Purkinje cell (primary cell): ENCODE data around the gene SORD. TPM values are rescaled to one million over a fixed set of nuclear protein-coding genes. Genes with fewer than 3 reads are reported as not detected.

ENCODE experiments used
- polyA plus RNA-seq: library from polyadenylated mRNA; unstranded; fragments of >200 nt; fragmentation: Nextera tagmentation; gene quantifications from 2 replicates; pipeline ENCODE4 v1.2.1, GENCODE V29; 2014

Gene SORD
- polyA plus RNA-seq, result 1.4 and 3.5 TPM in 2 replicates

DNA sequence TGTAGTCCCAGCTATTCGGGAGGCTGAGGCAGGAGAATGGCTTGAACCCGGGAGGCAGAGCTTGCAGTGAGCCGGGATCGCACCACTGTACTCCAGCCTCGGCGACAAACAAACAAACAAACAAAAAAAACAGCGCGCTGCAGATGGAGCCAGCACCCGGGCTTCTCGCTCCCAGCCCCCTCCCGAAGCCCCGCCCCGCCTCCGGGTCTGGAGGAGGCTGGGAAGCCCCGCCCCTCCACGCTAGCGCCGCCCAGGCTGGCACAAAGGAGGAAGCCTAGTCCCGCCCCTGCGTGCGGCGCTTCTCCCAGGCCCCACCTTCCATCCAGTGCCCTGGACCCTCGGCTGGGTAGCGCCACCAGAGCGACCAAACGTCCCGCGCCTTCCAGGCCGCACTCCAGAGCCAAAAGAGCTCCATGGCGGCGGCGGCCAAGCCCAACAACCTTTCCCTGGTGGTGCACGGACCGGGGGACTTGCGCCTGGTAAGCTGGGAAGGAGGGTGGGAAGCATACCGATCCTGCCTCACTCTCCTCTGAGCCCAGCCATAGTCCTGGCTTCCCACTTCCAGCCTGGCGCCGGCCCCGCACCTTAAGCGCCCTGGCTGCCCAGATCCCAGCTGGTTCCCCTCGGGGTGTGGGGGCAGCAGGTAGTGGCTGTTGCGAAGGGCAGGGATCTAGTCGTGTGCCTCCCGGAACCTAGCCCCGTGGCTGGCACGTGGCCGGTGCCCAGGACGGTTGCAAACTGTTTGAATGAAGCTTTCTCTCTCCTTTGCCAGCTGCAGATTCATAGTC is at the start of gene SORD:
TSS of gene SORD (plus strand) at position 325 of the 788 bp plus-strand sequence. CDS start at position 414, 89 bp downstream.

DNA sequence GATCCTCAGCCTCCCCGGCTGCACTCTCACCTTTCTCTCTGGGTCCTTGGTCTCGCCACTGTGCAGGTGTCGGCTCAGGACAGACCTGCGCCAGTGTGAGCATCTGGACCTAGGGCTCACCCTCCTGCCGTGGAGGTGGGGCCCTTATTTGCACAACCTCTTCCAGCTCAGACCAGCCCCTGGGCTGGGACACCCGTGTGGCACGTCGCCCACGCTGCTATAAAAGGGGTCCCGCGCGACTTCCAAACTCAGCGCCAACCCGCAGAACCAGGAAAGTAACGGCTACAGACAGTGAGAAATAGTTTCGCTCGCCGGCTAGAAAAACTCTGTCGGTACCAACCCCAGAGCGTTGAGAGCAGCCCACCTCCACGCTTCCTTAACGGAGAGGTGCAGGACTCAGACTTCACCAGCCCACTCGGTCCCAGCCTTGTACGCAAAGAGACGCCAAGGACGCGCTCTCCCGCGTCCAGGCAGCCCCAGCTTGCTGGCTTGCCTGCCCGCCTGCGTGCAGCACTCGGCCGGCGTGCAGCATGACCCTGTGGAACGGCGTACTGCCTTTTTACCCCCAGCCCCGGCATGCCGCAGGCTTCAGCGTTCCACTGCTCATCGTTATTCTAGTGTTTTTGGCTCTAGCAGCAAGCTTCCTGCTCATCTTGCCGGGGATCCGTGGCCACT is 91.2 kb downstream of the SORD start, which contains the start of the genes DUOX2 and DUOXA2:
TSS of gene DUOX2 (minus strand) at position 97 of the 675 bp plus-strand sequence. CDS start 761 bp downstream, outside the sequence.
TSS of gene DUOXA2 (plus strand) at position 251 of the 675 bp plus-strand sequence. CDS start at position 531, 280 bp downstream.

Other genes with a start within 250 kb of the SORD start
- not detected in 2 replicates for gene TERB2, start 66.5 kb upstream of the SORD start, polyA plus RNA-seq
- not detected in 2 replicates for gene DUOX2, start 91.0 kb downstream of the SORD start, polyA plus RNA-seq
- gene DUOXA2, start 91.1 kb downstream of the SORD start, polyA plus RNA-seq, result not detected in 2 replicates
- not detected in 2 replicates for gene DUOXA1, start 106.7 kb downstream of the SORD start, polyA plus RNA-seq
- not detected in 2 replicates for gene DUOX1, start 106.8 kb downstream of the SORD start, polyA plus RNA-seq
- 0.71 and 0.87 TPM in 2 replicates for gene SHF, start 164.8 kb downstream of the SORD start, polyA plus RNA-seq
- gene SLC28A2, start 229.0 kb downstream of the SORD start, polyA plus RNA-seq, result 0.70 TPM in 1 of 2 replicates, not detected in the other